H1 (cell line): ENCODE data around the gene SCO2. TPM values are rescaled to one million over a fixed set of nuclear protein-coding genes. Genes with fewer than 3 reads are reported as not detected.
A peak's percentile ranks its signal among the peaks of the same experiment; 100 is the strongest.

Experiments used
- CTCF ChIA-PET: fragments of 300-600 bp; sonication (Branson Sonifier 250); formaldehyde crosslinking; loops from one replicate; lab custom pipeline; 2021; ENCODE audit not compliant: partially characterized antibody; lab: Charles Lee
- POLR2A ChIA-PET: fragments of 300-600 bp; sonication (Branson Sonifier 250); formaldehyde crosslinking; loops from one replicate; lab custom pipeline; 2021; ENCODE audit warnings: inconsistent platforms; ENCODE audit not compliant: partially characterized antibody; lab: Charles Lee
- DNase-seq, 2 experiments: peaks; one replicate each; pipeline versions ENCODE4 v3.0.0 to v3.0.0-alpha.2; 2010 to 2022; ENCODE audit warnings: low spot score in 2 of 2, low read depth in 1 of 2, mixed read lengths in 1 of 2
- FAIRE-seq: peaks from 2 replicates; lab custom pipeline; 2011; peaks lifted over from hg19 to GRCh38; lab: Jason Lieb, UNC
- H2AFZ ChIP-seq: 2 replicates; pipeline ENCODE4 v1.8.1; 2012; ENCODE audit warnings: low read length, inconsistent platforms
- H2AK5ac ChIP-seq: 2 replicates; pipeline ENCODE4 v1.6.1; 2013; ENCODE audit warnings: low read depth, low read length
- H2BK120ac ChIP-seq: replicated peaks from 2 replicates; pipeline ENCODE3; 2013; ENCODE audit warnings: low read depth, low read length, inconsistent platforms
- H2BK12ac ChIP-seq: 2 replicates; pipeline ENCODE4 v1.6.1; 2013; ENCODE audit warnings: low read depth, low read length
- H2BK15ac ChIP-seq: 2 replicates; pipeline ENCODE4 v1.6.1; 2013; ENCODE audit warnings: low read length
- H2BK20ac ChIP-seq: 2 replicates; pipeline ENCODE4 v1.6.1; 2013; ENCODE audit warnings: low read length
- H2BK5ac ChIP-seq: 2 replicates; pipeline ENCODE4 v1.6.1; 2013; ENCODE audit warnings: low read depth, low read length
- H3K14ac ChIP-seq: 2 replicates; pipeline ENCODE4 v1.6.1; 2013; ENCODE audit warnings: inconsistent platforms; ENCODE audit not compliant: insufficient read length
- H3K18ac ChIP-seq: 2 replicates; pipeline ENCODE4 v1.6.1; 2013; ENCODE audit warnings: low read length; ENCODE audit errors: extremely low read depth
- H3K23ac ChIP-seq: 2 replicates; pipeline ENCODE4 v1.6.1; 2013; ENCODE audit warnings: inconsistent platforms; ENCODE audit not compliant: insufficient read length
- H3K23me2 ChIP-seq: 2 replicates; pipeline ENCODE4 v1.6.1; 2013; ENCODE audit warnings: low read depth, low read length
- H3K27ac ChIP-seq: 2 replicates; pipeline ENCODE4 v1.6.1; 2011; ENCODE audit warnings: low read depth, low read length, inconsistent platforms
- H3K27me3 ChIP-seq, 4 experiments: replicated peaks in 1 of 4; 1 replicate in 1 of 4; 2 replicates in 3 of 4; pipeline versions ENCODE4 v1.6.1 to v1.8.1; 2011 to 2013; ENCODE audit warnings: low read length in 3 of 4, mild to moderate bottlenecking in 3 of 4, inconsistent platforms in 2 of 4, mixed read lengths in 2 of 4, moderate library complexity in 1 of 4; ENCODE audit not compliant: control insufficient read depth in 3 of 4, insufficient read depth in 3 of 4; ENCODE audit errors: extremely low read depth in 1 of 4
- H3K36me3 ChIP-seq, 4 experiments: 2 replicates each; pipeline versions ENCODE4 v1.6.1 to v1.8.1; 2011 to 2013; ENCODE audit warnings: mild to moderate bottlenecking in 4 of 4, low read length in 3 of 4, moderate library complexity in 2 of 4, control low read depth in 1 of 4, inconsistent platforms in 1 of 4; ENCODE audit not compliant: insufficient read depth in 4 of 4, control insufficient read depth in 2 of 4
- H3K4ac ChIP-seq: replicated peaks from 2 replicates; pipeline ENCODE3; 2013; ENCODE audit warnings: low read length, low read depth, mixed read lengths, inconsistent platforms; ENCODE audit not compliant: insufficient read length
- H3K4me1 ChIP-seq, 4 experiments: replicated peaks in 1 of 4; 1 replicate in 1 of 4; 2 replicates in 3 of 4; pipeline versions ENCODE4 v1.6.1 to v1.8.1; 2011 to 2013; ENCODE audit warnings: low read length in 3 of 4, inconsistent platforms in 2 of 4, mixed read lengths in 1 of 4; ENCODE audit not compliant: insufficient read depth in 4 of 4, control insufficient read depth in 3 of 4
- H3K4me2 ChIP-seq, 2 experiments: 2 replicates each; pipeline versions ENCODE4 v1.6.1 to v1.8.1; 2011 to 2013; ENCODE audit warnings: low read depth in 2 of 2, low read length in 2 of 2, control low read depth in 1 of 2, inconsistent platforms in 1 of 2, mild to moderate bottlenecking in 1 of 2; ENCODE audit not compliant: insufficient read depth in 1 of 2
- H3K4me3 ChIP-seq, 4 experiments: fragments of 200-600, 300-600 bp in 1 of 4; sonication (generic), shearing (Covaris generic), sonication (Bioruptor Twin) in 1 of 4; 2 replicates each; pipeline versions ENCODE4 v1.5.1 to v1.8.1; 2011 to 2016; ENCODE audit warnings: low read length in 4 of 4, low read depth in 3 of 4, control low read depth in 2 of 4, inconsistent platforms in 2 of 4, mild to moderate bottlenecking in 2 of 4, mixed read lengths in 1 of 4, moderate library complexity in 1 of 4; ENCODE audit not compliant: insufficient read depth in 2 of 4; ENCODE audit errors: extremely low read depth in 1 of 4
- H3K56ac ChIP-seq: replicated peaks from 2 replicates; pipeline ENCODE3; 2013; ENCODE audit warnings: low read depth, mild to moderate bottlenecking, mixed read lengths, low read length, inconsistent platforms; ENCODE audit not compliant: insufficient read length
- H3K79me1 ChIP-seq: 2 replicates; pipeline ENCODE4 v1.6.1; 2013; ENCODE audit warnings: low read depth, low read length, control low read depth
- H3K79me2 ChIP-seq, 2 experiments: 2 replicates each; pipeline versions ENCODE4 v1.6.1 to v1.8.1; 2012 to 2013; ENCODE audit warnings: low read length in 2 of 2, mild to moderate bottlenecking in 2 of 2, inconsistent platforms in 1 of 2; ENCODE audit not compliant: insufficient read depth in 2 of 2, control insufficient read depth in 1 of 2
- H3K9ac ChIP-seq, 4 experiments: replicated peaks in 1 of 4; 1 replicate in 1 of 4; 2 replicates in 3 of 4; pipeline versions ENCODE4 v1.6.1 to v1.8.1; 2011 to 2013; ENCODE audit warnings: low read depth in 3 of 4, low read length in 3 of 4, control low read depth in 2 of 4, mild to moderate bottlenecking in 2 of 4, moderate library complexity in 2 of 4, inconsistent platforms in 1 of 4; ENCODE audit errors: extremely low read depth in 1 of 4
- H3K9me3 ChIP-seq, 2 experiments: 2 replicates each; pipeline versions ENCODE4 v1.6.1 to v1.8.1; 2012 to 2013; ENCODE audit warnings: mild to moderate bottlenecking in 2 of 2, moderate library complexity in 2 of 2, control low read depth in 1 of 2, inconsistent platforms in 1 of 2, low read depth in 1 of 2, low read length in 1 of 2, mixed read lengths in 1 of 2; ENCODE audit not compliant: insufficient read depth in 2 of 2
- H4K20me1 ChIP-seq, 2 experiments: replicated peaks in 1 of 2; 2 replicates each; pipeline versions ENCODE3 to v1.8.1; 2011 to 2013; ENCODE audit warnings: inconsistent platforms in 2 of 2, low read length in 2 of 2, mild to moderate bottlenecking in 1 of 2; ENCODE audit not compliant: insufficient read depth in 2 of 2, control insufficient read depth in 1 of 2
- H4K5ac ChIP-seq: 2 replicates; pipeline ENCODE4 v1.6.1; 2013; ENCODE audit warnings: low read length, low read depth, mixed read lengths, inconsistent platforms; ENCODE audit not compliant: insufficient read length
- H4K8ac ChIP-seq: 2 replicates; pipeline ENCODE4 v1.8.0; 2013; ENCODE audit warnings: mild to moderate bottlenecking, moderate library complexity, low read length, inconsistent platforms; ENCODE audit not compliant: insufficient read depth; ENCODE audit errors: extremely low read depth
- H4K91ac ChIP-seq: replicated peaks from 2 replicates; pipeline ENCODE3; 2013; ENCODE audit warnings: low read length, mixed read lengths, inconsistent platforms; ENCODE audit not compliant: insufficient read length
- CBX5 ChIP-seq: fragments of 300-800, 300-1000 bp; sonication (generic); IDR thresholded peaks from 2 replicates; pipeline ENCODE4 v1.7.1; 2016; ENCODE audit warnings: antibody characterized with exemption, low read length, low read depth
- PHF8 ChIP-seq: fragments of 200-600 bp; sonication (generic); conservative IDR thresholded peaks from 2 replicates; pipeline ENCODE4 v1.7.1; 2012; ENCODE audit warnings: low read depth, mild to moderate bottlenecking, inconsistent platforms, low read length, moderate library complexity
- SAP30 ChIP-seq: fragments of 300-600 bp; sonication (generic); IDR thresholded peaks from 2 replicates; pipeline ENCODE4 v1.7.1; 2012; ENCODE audit warnings: low read length, moderate library complexity, mild to moderate bottlenecking, inconsistent platforms; ENCODE audit not compliant: insufficient read depth, insufficient replicate concordance
- SUZ12 ChIP-seq: fragments of 200-600 bp; sonication (generic); IDR thresholded peaks from 2 replicates; pipeline ENCODE4 v1.6.1; 2012; ENCODE audit warnings: mild to moderate bottlenecking, inconsistent platforms, low read length, moderate library complexity, mixed read lengths
- TCF12 ChIP-seq: IDR thresholded peaks from 2 replicates; pipeline ENCODE4 v1.6.1; 2011; ENCODE audit warnings: low read depth, mild to moderate bottlenecking, low read length
- YY1 ChIP-seq: IDR thresholded peaks from 2 replicates; pipeline ENCODE4 v1.6.1; 2011; ENCODE audit warnings: low read depth, mild to moderate bottlenecking, low read length
- WGBS, 2 experiments: shearing (Covaris generic) in 1 of 2; methylation state at CpG; one replicate each; pipeline versions ENCODE4 v1.1.6 to v1.1.7; 2013 to 2015; ENCODE audit warnings: low lambda C conversion rate in 2 of 2, mixed read lengths in 2 of 2, inconsistent platforms in 1 of 2, low coverage in 1 of 2, missing lambda C conversion rate in 1 of 2; ENCODE audit not compliant: insufficient replicate concordance in 2 of 2, insufficient coverage in 1 of 2, insufficient read length in 1 of 2; ENCODE audit errors: extremely low coverage in 1 of 2, missing lambda C conversion rate in 1 of 2; 5-methylcytosine and 5-hydroxymethylcytosine counted together
- polyA plus RNA-seq, 7 experiments: library from polyadenylated mRNA; depleted of rRNA in 3 of 7; stranded (reverse) in 5 of 7; unstranded in 2 of 7; fragments of >200 nt in 5 of 7; fragments of 200-250 nt in 2 of 7; gene quantifications; 1 replicate in 5 of 7; 2 replicates in 1 of 7; 4 replicates in 1 of 7; pipeline versions ENCODE4 v1.2.1 to v1.2.3, GENCODE V29; 2011 to 2013; ENCODE audit warnings: missing spikeins in 2 of 7, mixed read lengths in 2 of 7
- total RNA-seq: library from RNA; stranded (reverse); fragmentation: NEBNext Ultra II Directional; extraction: Animal tissue kit (Norgen Biotek cat#: 25700); gene quantifications from 2 replicates; pipeline ENCODE4 v1.2.1, GENCODE V29; 2021

Gene SCO2
- total and polyA plus RNA-seq, 2 of the 8 experiments (the other 6 are each of a cell fraction or from before 2014, with no cell fraction given), result 2.0 TPM; not detected in 1

- DNase-seq, result peak in 1 of 2 experiments; percentile 92
Observed at GRCh38 chr22:50507421-50507990, 17.9 kb downstream of the SCO2 start, which contains the start of gene LMF2. Gene LMF2, minus strand, starts transcription at chr22:50507702. Its CDS starts 27 bp downstream, at chr22:50507675.

More at GRCh38 chr22:50507421-50507990, 17.9 kb downstream of the SCO2 start, which contains the start of gene LMF2:
- TF ChIP-seq PHF8 (peak; percentile 72; the same call in 1 of the 2 replicates), YY1 (peak; percentile 51; the same call in 1 of the 2 replicates), TCF12 (no peak), SUZ12 (no peak), SAP30 (peak; percentile 60), CBX5 (no peak)
- TF ChIP-seq, all 59 proteins: peak for 3
- Histone ChIP-seq H4K8ac (peak within 1 kb of the TSS; percentile 100), H3K4me1 (peaks cover 2 to 8% (median 5%) of the 10 kb centered on the region in 4 experiments), H3K36me3 (peaks cover 0 to 15% (median 0%) of the 10 kb centered on the region in 4 experiments; a peak in 3 of 8 replicates), H3K9me3 (no peaks in the 10 kb centered on the region), H2BK15ac (no peak within 1 kb of the TSS; the same call in 1 of the 2 replicates), H3K18ac (peak within 1 kb of the TSS; percentile 95), H3K23me2 (peaks cover 11% of the 10 kb centered on the region; the same call in 1 of the 2 replicates), H3K4me2 (peak within 1 kb of the TSS; percentile 73 to 96), H2BK5ac (peak within 1 kb of the TSS; percentile 98), H2BK20ac (no peak within 1 kb of the TSS), H4K5ac (peak within 1 kb of the TSS; percentile 99), H3K79me2 (peaks cover 0 to 24% of the 10 kb centered on the region in 2 experiments; a peak in 2 of 4 replicates), H2AFZ (peak within 1 kb of the TSS; percentile 98; the same call in 1 of the 2 replicates), H2BK12ac (no peak within 1 kb of the TSS), H3K27ac (peak within 1 kb of the TSS; percentile 99), H3K23ac (no peak within 1 kb of the TSS), H3K56ac (peak within 1 kb of the TSS; percentile 77), H3K79me1 (peaks cover 13% of the 10 kb centered on the region; the same call in 1 of the 2 replicates), H4K20me1 (peaks cover 0 to 21% of the 10 kb centered on the region in 2 experiments), H3K9ac (peak within 1 kb of the TSS; percentile 92 to 98 (median 94)), H3K14ac (no peak within 1 kb of the TSS), H3K4me3 (peak within 1 kb of the TSS; percentile 83 to 100 (median 90)), H2BK120ac (no peak within 1 kb of the TSS), H2AK5ac (no peak within 1 kb of the TSS), H3K27me3 (no peaks in the 10 kb centered on the region), H4K91ac (peak within 1 kb of the TSS; percentile 96), H3K4ac (no peak within 1 kb of the TSS)
- FAIRE-seq, result no peak
- ChIA-PET POLR2A (interaction anchor here (0.7 to 3.5 kb wide), 10 partner anchors 11 to 63 kb away, joined by 3 to 32 read pairs (median 4); partner anchors contain the start of gene SCO2), CTCF (interaction anchor here (0.8 to 2.7 kb wide), 3 partner anchors 10 to 18 kb away, joined by 3 to 22 read pairs (median 4); partner anchors contain the start of gene SCO2)
- WGBS, 2 experiments, result 3% methylated on average over 8 of the region's 62 CpGs; no CpG with 5 or more reads in 1 of the 2 experiments
